Activated naive CD4-positive, alpha-beta T cell (primary cell): ENCODE results near the gene COL5A1.

Experiments used
- DNase-seq, 4 experiments: peaks; one replicate each; lab custom pipeline; 2025; lab: John Stamatoyannopoulos, UW

The COL5A1 gene

DNA sequence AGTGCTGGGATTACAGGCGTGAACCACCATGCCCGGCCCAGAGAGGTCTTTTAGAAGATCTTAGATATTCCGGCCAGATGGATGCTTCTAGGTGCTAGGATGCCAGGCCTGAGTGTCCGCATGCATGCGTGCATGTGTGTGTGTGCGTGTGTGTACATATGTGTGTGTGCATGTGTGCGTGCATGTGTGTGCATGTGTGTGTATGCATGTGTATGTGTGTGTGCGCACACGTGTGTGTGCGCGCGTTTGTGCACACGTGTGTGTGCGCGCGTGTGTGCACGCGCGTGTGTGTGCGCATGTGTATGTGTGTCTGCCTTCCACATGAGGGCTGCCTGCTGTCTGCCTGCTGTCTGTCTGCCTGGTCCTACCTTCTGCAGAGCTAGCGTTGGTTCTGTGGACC is 151.0 kb downstream of the COL5A1 start:
- no peak for DNase-seq

DNA sequence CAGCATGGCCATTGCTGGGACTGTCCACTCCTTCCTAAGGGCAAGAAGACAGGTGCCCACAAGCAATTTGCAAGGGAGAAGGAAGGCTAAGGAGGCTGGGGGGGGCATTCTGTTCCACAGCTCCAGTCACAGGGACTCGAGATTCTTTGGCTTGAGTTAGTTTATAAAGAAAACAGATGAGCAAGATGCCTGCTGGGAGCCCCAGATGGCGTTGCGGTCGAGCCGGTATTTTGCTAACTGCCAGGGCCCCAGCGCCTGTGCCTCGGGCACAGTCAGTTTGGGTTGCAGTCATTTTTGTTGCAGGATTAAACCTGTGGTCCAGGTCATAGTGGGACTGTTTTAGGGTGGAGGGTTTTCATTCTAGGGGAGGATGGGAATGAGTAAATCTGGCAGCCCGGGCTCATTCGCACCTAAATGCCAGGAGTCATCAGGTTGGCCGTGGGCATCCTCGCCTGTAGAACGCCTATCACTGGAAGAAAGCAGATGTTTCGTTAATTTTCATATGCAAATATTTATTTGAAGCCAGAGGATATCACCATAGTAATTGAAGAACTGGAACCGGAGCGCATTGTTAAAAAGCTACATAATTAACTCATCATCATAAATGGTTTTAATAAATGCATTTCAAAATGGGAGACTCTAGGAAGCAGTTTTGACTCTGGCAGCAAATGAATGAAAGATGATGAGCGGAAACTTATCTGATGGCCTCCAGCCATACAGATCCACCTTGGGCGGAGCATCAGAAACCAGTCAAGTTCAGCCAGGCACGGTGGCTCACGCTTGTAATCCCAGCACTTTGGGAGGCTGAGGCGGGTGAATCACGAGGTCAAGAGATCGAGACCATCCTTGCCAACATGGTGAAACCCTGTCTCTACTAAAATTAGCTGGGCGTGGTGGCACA is 151.9 kb downstream of the COL5A1 start:
- DNase-seq: no peak

DNA sequence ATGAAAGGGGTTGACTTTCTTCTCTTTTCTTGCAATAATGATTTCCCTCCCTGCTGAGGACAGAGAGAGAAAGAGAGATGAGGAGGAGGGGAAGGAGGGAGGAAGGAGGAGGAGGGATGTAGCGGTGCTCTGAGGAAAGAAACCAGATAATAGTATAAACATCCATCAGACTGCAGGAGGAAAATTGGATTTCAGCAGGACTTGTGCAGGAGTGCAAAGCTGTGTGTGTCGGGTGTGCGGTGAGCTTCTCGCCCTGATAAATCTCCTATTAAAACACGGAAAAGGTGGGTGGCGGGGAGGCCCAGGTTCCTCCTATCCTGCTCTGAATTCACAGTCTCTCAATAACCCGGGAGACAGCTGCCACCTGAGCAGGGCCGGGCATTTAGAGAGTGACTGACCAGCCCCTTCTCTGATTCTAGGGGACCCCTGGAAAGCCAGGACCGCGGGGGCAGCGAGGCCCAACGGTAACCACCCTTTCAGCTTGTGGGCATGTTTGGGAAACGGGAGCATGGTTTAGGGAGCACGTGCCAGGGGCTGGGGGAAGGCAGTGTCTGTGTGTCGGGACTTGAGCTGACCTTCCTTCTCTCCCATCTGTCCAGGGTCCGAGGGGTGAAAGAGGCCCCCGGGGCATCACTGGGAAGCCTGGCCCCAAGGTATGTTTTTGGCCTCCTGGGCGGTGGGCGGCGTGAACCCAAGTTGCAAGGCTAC is 153.2 kb downstream of the COL5A1 start:
- DNase-seq: no peak

DNA sequence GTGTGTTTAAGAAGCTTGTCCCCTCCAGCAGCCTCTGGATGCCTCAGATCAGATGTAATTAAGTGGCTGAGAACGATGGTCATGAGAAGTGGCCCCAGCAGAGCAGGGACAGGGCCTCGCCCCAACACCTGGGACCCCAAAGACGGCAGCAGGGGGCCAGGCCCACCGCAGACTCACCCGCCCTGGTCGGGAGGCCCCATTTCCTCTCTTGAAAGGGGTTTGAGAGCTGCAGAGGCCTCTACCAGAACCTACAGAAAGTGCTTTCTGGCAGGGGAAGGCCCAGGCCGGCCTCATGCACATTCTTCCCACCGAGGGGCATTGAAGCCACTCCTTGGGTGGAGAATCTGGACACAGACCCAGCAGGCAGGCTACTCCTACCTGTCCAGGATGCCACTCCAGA is 153.8 kb downstream of the COL5A1 start:
- no peak for DNase-seq

DNA sequence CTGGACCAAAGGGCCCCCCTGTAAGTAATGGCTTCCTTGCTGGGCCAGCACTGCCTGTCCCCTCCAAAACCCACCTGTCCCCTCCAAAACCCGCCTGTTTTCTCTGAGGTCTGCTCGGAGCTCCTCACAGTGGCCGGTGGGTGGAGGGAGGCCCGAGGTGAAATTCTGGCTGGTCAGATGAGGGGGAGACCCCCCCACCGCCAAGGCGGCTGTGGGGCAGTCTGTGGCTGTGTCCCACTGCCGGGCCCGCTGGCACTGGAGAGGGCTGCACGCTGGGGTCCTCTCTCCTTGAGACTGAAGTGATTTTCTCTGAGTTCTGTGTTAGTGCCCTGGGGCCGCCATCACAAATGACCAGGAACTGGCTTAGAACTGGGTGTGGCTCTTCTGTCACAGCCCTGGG is 155.3 kb downstream of the COL5A1 start:
- DNase-seq: no peak

DNA sequence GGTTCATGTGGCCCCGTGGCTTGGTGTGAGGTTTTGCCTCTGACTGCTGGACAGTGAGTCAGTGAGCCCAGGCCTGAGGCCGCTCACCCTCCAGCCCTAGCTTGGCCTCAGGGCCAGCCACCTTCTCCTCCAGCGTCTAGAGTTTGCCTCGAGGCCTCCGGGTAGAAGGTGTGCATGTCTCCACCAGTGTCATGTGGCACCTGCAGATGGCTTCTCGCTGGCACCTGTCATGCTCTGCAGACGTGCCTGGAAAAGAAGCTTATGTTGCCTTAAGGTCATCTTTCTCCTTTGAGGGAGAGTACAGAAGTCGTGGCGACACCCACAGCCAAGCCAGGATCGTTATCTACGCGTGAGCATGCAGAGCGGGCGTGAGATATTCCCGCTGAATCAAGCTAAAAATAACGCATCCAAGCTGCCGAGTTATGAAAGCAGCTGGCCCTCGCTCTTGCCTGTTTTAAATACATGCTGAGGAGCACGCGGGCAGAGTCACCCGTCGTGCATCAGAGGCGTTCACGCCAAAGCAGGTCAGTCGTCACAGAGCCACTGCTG is 159.3 kb downstream of the COL5A1 start:
- DNase-seq: no peak

DNA sequence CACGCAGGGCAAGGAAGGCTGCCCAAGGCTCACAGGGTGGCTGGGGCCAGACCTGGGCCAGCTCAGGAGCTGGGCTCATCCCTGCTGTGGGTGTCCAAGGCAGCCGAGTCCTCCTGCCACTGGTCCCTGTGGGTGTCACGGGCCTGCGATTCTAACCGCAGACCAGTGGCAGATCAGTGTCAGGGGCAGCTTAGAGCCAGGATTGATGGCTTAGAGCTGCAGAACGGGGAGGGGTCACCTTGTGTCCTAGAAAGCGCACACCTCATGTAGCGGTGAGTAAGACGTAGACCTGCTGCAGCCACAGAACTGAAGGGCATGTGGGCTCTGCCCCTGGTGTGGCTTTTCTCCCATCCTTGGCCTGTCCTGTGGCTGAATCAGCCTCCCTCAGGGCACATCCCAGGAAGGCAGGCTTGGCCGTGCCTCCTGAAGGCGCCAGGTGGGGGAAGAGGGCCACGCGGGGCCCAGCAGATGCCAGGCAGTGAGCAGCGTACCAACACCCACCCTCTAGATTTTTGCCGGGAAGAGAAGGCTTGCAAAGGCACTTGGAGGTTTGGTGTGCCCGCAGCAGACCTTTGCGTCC is 160.7 kb downstream of the COL5A1 start:
- DNase-seq: no peak

DNA sequence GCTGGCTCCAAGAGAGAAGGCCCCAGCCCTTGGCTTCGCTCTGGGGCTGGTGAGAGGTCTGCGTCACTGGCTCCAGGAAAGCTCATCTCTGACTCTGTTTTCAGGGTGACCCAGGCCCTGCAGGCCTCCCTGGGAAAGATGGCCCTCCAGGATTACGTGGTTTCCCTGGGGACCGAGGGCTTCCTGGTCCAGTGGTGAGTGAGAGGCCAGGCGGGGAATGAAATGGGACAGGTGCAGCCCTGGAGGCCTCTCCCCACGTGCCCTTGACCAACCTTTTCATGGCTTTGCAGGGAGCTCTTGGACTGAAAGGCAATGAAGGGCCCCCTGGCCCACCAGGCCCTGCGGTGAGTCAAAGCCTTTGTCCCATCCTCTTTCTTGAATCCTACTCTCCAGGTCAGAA is 163.3 kb downstream of the COL5A1 start:
- no peak for DNase-seq

DNA sequence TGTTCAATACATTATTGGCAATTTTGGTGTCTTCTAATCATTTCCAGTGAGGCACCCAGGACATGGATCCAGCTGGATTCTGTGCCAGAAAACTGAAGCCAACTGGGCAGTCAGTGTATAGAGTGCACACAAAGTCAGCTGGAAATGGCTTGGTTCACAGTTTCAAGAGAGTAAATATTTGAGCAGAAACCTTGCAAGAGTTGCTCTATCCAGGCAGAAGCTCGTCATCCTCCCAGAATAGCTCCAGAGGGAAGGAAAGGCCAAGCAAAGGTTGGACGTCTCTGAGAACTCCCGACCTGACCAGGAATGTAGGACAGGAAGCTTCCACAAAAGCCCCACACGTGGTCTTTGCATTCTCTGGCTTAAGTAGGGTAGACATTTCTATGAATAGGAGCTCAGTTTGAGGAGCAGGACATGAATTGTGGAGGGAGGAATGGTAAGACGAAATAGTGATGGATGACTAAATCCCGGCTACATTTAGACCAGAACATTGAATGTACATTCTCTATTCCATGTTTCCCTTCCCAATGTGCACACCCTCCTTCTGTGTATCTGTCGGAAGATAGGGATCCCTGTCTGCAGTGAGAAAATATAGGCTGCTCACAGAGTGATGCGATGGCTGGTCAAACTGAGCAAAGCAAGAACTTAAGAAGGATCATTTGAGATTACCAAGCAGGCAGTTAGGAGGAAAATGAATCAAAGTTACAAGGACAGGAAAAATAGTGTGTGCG is 166.3 kb downstream of the COL5A1 start:
- DNase-seq: no peak

DNA sequence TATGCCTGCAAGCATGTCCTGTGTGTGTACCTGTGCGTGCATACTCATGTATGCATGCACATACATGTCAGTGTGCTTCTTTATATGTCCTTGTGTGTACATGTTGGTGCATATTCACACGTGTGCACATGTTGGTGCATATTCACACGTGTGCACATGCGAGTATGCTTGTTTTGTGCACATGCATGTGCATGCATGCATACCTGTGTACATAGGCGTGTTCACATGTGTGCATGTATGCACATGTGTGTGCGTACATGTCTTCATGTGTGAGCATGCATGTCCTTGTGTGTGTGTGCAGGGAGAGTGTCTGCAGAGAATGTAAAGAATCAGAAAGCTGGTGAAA is 166.8 kb downstream of the COL5A1 start:
- DNase-seq: no peak

DNA sequence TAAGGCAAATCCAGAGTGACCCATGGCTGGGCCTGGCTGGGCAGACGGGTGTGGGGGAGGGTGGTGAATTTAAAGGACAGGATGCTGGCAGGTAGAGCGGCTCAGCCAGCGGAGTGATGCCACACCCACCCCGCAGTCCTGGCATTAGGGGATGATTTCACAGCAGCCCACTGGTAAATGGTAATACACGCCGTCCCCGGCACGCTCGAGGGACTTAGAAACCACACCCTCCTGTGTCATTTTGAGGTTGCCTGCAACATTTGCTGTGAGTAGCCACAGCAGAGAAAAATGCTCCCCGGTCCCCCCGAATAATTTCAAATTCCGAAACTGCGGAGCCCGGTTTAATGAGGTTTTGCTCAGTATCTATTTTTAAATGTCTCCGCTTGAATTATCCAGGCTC is 167.7 kb downstream of the COL5A1 start:
- no peak for DNase-seq

DNA sequence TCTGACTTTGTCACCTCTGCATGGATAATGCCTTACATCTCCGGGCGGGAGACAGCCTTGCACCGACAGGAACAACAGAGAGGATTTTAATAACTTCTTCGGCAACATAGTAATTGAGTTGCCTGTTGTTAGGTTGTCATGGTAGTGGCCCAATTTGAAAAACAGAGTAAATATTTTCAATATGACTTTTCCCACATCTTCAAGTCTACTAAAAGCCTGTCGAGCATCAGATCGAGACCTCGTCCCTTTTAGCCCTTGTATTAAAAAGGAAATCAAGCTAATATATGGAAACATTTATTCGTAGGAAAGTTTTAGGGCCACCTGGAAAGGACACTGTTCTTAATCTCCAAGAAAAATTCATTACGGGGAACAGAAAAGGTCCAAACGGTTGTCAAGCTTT is 168.2 kb downstream of the COL5A1 start:
- DNase-seq: no peak

DNA sequence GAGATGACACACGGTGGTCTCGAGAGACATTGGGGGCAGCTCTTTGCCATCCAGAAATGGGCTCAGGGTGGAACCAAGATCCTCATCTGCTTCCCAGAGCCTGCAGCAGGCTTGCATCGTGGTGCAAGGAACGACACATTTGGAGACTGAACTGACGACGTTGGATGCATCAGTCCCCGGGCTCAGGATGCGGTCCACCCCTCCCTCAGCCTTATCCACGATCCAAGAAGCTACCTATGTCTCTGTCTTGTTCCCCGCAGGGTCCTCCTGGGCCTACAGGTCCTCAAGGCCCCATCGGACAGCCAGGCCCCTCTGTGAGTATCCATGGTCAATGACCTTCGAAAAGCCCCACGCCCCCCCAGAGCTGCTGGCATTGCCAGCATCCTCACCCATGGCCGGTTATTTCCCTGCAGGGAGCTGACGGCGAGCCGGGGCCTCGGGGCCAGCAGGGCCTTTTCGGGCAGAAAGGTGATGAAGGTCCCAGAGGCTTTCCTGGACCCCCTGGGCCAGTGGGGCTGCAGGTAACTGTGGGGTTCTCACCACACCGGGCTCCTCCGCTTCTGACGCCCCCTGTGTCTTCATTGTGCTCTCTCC is 169.6 kb downstream of the COL5A1 start:
- no peak for DNase-seq

DNA sequence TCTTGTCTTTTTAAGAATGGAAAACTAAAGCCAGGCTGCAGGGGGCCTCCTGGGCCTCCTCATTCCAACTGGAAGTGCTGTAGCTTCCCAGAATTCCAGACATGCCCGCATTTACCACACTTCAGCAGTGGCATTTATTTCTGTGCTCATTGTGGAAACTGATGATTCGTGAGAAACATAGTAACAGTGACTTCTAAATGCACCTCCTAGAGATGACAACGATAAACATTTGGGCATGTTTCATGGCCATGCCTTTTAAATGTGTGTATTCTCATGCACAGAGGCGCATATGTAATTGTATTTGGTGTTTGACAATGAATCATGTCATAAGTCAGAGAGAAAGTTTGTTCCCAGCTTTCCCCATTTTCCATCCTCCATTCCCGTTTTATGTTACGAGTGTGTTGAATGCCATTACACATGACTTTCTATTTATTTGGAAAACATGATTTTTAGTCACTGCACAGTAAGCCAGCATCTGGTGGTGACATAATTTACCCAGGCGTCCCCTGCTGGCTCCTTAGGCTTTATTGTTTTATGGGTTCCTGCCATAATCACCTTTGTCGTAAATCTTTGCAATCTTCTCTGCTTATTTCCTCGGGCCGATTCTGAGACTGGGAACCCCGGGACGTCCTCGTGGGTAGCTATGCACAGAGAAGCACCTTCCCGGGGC is 170.2 kb downstream of the COL5A1 start:
- no peak for DNase-seq

DNA sequence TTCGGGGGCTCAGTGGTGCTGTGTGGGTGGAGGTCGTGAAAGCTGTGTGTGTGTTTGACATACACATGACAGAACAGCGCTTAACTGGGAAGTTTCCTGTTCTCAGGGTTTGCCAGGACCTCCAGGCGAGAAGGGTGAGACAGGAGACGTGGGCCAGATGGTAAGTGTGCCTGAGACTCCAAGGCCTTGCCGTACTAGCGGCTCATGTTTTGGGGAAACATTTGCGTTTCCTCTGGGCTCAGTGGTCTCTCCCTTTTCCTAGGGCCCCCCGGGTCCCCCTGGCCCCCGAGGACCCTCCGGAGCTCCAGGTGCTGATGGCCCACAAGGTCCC is 170.7 kb downstream of the COL5A1 start:
- no peak for DNase-seq

DNA sequence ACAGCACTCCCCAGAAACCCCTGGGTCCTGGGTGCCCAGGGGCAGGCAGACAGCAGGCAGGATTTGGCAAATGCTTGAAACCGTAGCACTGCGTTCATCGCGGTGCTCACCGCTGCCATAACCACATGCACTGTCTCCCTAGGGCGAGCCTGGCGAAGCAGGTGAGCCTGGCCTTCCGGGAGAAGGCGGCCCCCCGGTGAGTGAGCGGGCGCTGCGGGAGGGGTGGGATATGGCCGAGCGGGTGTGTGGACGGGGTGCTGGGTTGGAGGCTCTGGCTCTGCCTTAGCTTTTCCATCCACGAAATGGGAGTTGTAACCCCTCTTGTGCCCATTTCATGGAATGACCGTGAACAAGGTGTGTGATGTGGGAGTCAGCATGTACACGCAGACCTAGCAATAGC is 172.2 kb downstream of the COL5A1 start:
- DNase-seq: no peak

DNA sequence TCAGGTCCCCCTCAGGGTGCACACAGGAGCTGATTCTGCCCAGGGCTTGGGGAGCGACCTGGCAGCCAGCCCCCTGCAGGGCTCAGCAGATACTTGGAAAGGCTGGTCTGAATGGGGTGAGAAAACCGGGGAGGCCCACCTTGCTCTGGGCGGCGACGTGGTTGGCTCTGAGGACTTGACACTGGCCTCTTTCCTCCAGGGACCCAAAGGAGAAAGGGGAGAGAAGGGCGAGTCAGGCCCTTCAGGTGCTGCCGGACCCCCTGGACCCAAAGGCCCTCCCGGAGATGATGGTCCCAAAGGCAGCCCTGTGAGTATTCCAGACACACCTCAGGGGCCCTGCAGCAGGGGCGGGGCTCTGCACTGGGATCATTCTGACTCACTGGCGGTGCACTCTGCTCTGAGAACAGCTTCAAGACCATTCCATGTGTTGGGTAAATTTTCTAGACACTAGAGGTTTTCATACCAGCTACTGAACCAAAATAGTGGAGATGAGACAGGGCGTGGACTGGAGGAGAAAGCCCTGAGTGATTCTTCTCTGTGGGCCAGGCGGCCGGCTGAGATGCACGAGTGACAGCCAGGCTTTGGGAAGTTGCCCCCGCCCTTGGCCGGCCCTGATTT is 173.1 kb downstream of the COL5A1 start:
- DNase-seq: no peak

DNA sequence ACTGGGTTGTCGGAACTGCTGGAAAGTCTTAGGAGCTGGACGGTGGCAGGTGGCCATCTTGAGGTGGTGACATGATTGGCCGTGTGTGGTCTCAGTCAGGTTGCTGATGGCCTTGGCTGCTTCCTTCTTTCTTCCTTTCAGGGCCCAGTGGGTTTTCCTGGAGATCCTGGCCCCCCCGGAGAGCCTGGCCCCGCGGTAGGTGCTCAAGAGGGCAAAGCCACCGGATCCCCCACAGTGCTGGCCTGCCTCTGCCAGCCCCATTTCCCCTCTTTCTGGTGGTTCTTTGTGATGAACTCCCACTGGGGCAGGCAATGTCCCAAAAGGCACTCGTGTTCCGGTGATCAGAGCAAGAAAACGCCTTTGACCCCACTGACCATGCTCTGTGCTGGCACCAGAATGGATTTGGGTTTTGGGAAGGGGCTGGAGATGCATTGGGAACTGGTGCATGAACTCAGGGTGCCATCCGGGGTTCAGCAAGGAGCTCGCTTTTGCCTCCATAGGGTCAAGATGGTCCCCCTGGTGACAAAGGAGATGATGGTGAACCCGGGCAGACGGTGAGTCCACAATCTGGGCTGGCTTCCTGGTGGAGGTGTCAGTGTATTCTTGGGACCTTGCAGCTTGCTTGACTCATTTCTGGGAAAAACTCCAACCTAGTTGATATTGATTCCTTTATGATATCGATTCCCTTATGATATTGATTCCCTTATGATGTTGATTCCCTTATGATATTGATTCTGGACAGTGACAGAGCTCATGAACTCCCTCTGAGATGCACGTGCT is 174.0 kb downstream of the COL5A1 start:
- DNase-seq: no peak

DNA sequence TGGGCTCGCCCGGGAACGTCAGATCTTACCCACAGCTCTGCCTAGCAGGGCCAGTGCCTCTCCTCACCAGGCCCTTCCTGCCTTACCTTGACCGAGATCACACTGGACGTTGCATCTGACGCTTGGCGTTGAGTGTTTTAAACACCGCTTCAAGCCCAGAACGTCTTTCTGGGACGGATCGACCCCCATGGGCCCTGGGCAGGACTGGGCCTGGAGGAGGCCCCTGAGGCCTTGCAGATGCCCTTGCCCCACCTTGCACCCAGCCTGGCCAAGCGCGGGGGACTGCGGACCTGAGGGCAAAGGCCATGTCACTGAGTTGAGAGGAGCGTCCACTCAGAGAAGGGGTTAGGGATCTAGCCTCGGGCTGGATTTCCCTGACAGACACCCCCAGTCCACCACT is 174.7 kb downstream of the COL5A1 start:
- no peak for DNase-seq

DNA sequence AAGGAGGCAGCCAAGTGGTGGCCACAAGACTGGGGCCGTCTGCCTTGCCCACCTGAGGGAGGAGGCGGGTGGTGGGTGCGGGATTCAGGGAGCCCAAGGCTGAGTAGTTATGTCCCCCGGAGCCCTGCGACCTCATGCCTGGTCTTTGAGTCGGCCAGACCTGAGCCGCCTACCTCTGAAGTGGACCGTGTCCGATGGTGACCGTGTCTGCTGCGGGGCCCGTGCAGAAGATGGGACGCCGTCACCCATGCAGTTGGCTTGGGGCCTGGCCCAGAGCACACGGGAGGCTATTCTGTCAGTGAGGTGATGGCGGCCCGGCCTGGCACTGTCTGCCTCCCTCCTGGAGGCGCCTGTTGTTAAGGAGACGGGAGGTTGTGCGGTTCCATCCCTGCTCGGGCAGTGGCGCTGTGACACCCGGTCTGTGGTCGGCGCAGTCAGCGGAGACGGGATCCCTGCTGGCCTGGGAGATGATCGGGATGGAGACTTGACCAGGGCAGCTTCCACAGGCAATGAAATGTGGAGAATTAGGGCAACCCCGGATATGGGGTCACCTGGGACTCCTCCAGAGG is 176.5 kb downstream of the COL5A1 start:
- DNase-seq: no peak
